HG03159 (cell line): Measurements from ENCODE around the gene PTPRCAP.
"Not testable (repeated sequence)": the region's sequence is repeated elsewhere in the genome, so short reads cannot be mapped to it uniquely, and the experiment has no call there.

Experiments
- ATAC-seq: cut with Tn5 transposase; IDR thresholded peaks from one replicate; pipeline ENCODE4 v1.9.1; 2021; ENCODE audit warnings: mild to moderate bottlenecking, moderate library complexity; ENCODE audit not compliant: unreplicated experiment

Gene PTPRCAP

DNA sequence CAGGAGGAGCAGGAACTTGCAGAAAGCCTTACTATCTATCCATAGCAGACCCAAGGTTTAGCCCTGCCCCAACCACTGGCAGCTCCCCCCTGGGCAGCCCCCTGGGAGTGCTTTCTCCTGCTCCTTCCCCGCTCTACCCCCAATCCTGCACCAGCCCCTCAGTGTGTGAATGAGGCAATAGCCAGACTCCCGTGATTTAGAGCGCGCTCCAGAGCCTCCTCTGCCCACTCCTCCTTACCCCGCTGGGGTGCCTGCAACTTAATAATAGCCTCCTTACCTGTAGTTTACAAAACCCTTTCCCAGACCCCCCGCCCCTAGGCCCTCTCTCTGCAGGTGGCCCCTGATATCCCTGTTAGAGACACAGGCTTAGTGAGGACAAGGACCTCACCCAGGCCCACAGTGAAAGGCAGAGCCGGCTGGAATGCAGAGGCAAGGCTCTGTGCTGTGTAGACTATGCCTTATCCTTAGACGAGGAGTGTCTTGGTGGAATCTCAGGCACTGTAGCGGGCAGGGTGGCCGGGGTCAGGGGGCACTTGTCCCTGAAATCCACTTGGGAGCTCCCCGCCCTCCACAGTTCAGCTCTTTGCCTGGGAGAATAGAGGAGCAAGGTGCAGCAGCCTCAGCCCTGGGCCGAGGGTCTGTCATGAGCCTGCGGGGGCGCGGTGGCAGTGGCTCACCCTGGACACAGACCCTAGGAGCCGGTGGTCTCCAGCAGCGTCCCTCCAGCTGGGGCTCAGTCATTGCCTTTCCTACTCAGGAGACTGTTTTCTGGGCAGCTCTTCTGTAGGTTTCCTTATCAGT, 26.3 kb downstream of the PTPRCAP start:
- ATAC-seq = no peak

DNA sequence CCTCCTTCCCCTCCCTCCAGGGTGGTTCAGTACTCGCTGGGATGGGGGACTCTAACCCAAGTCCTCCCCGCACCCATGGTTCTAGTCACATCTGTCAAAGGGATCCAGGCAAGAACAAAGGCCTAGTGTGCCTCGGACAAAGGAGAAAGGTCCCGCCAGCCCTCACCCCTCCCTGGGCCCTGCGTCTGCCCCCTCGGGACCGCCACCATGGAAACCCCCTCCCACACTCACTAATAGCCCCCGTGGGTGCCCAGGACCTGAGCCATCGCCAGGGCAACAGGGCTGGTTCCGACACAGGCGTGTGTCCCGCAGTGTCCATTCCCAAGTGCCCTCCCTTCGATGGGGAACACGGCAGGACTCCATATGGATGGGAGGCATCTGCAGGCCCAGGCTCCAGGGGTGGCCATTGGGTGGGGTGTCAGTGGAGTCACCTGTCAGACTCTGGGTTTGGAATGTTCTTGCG, 27.1 kb downstream of the PTPRCAP start:
- no peak for ATAC-seq

DNA sequence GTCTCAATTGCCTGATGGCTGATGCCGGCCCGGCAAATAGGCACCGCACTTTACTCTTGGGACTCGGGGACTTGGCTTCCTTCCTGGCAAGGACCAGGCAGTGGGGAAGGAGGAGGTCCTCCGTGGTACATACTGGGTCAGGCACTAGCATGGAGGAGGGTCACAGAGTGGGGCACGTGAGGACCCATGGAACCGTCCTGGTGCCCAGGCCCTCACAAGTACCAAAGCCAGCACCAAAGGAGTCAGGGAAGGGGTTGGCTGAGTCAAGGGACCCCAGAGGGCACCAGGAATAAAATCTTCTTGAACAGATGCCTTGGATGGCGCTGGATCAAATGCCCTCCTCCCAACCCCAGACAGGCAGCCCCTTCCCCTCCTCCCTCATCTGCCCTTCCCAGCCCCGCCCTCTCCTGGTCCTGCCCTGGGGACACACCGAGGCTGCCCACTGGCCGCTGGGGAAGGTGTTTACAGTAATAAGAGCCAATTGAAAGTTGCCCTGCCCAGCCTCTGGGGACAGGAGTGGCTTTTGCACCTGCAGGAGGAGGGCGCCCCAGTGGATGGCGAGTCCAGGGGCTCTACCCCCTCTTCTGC, 27.6 kb downstream of the PTPRCAP start:
- no peak for ATAC-seq

DNA sequence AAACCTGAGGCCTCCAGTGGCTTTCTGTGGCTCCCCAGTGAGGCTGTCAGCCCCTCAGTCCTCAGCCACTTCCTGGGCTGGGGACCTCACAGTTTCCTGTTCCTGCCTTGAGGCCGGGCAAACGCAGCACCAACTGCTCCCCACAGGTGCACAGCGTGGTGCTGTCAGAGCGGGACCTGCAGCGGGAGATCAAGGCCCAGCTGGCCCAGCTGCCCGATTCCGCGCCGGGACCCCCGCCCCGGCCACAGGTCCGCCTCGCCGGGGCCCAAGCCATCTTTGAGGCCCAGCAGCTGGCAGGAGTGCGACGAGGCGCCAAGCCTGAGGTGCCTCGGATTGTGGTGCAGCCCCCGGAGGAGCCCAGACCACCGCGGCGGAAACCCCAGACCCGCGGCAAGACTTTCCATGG, 28.2 kb downstream of the PTPRCAP start:
- ATAC-seq = no peak

DNA sequence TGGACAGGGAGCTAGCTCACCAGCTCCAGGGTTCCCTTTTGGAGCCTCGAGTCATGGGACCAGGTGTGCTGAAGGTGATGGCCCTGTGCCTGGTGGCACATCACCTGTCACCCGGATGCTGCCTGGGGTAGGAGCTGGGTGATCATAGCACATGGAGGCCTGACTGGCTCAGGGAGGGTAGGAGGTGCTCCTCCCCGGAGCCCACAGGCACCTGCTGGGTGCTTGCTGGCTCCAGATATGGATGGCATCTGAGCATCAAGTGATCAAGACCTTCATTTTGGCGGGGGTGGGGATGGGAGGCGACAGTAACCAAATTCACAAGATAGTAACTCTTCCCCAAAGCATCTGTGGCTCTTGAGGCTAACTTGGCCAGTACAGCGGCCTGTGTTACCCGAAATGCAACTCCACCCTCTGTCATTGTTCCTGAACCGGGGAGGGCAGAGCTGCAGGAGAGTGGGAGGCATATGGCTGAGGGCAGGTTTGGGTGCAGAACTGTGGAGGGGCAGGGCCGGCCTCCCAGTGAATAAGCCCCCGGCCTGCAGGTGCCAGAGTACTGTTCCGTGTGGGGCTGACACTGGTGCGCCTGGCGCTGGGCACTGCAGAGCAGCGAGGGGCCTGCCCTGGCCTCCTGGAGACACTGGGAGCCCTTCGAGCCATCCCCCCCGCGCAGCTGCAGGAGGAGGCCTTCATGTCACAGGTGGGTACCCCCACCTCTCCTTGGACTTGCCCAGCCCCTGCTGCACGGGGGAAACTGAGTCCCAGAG, 28.9 kb downstream of the PTPRCAP start:
- no peak for ATAC-seq

DNA sequence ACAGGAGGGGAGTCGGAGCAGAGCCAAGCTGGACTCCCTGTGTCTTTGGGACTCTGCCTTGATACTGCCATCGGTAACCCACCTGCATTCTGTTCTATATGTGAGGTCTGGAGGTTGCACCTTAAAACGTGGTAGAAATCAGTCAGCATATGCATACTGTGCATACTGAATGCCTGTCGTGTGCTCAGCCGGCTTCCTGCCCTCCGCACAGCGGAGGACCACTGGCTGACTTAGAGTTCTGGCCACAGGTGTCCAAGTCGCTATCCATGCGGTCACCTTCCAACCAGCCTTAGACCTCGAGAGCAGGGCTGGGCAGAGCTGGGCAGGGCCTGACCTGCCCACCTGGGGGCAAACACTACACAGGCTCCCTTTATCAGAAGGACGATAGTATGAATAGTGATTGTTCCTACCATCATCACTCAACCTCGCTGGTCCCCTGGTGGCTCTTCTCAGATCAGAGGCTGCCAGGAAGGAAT, 29.8 kb downstream of the PTPRCAP start:
- no peak for ATAC-seq

DNA sequence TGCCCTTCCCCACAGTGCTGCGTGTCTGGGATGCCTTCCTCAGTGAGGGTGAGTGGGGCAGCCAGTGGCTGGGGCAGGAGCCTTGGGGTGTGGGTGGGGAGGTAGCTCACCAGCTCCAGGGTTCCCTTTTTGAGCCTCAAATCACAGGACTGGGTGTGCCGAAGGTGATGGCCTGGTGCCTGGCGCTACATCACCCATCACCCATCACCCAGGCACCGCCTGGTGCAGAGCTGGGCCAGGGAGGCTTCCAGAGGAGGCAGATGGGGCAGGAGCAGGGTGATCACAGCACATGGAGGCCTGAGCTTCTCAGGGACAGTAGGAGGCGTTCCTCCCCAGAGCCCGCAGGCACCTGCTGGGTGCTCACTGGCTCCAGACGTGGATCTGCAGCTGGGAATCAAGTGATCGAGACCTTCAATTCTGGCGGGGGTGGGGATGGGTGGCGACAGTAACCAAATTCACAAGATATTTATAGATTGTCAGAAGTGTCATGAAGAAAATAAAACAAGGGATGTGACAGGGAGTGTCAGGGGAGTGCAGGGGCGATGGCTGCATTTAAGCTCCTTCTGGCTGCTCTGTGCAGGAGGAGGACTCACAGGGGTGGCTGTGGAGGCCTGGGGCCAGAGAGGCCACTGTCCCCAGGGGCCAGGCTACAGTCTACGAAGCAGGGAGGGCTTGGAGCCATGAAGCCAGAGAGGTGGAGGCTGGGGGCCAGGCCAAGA, 30.4 kb downstream of the PTPRCAP start:
- ATAC-seq = no peak

DNA sequence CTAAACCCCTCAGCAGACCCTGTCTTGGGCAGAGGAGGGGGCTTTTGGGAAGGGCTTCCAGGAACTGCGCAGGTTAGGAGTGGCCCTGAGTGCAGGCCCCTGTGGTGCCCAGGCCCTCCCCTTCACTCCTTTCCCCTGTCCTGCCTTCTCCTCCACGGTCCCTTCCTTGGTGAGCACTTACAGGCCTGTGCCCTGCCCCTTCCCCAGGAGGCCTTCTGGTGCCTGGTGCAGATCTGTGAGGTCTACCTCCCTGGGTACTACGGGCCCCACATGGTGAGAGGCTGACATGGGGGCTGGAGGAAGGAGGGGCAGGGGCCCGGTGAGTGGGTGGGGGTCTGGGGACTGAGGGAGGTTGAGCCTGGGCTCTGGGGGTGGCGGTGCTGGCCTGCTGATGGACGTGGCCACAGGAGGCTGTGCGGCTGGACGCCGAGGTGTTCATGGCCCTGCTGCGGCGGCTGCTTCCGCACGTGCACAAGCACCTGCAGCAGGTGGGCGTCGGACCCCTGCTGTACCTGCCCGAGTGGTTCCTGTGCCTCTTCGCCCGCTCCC, 31.0 kb downstream of the PTPRCAP start:
- no peak for ATAC-seq

DNA sequence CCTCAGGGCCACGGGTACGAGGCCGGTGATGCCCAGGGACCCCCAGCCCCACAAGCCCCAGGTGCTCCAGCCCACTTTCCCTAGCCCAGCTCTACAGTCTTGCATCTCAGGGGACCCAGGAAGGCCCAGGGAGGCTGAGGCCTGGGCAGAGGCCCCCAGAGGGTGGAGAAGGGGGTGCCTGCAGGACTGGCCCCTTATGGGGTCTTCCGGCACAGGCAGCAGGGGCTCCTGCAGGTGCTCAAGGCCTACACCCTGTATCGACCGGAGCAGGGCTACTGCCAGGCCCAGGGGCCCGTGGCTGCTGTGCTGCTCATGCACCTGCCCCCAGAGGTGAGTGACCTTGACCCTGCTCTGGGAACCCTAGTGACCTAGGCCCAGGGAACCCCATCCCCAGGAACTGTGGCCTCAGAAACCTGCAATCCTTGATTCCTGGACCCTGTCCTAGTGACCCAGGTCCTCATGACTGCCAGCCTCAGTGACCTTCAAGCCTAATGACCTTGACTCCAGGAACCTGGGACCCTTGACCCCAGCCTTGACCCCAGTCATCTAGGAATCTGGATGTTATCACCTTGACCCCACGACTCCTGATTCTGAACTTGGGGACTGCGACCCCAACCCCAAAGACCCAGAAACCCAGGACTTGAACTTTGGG, 31.7 kb downstream of the PTPRCAP start:
- ATAC-seq = no peak

DNA sequence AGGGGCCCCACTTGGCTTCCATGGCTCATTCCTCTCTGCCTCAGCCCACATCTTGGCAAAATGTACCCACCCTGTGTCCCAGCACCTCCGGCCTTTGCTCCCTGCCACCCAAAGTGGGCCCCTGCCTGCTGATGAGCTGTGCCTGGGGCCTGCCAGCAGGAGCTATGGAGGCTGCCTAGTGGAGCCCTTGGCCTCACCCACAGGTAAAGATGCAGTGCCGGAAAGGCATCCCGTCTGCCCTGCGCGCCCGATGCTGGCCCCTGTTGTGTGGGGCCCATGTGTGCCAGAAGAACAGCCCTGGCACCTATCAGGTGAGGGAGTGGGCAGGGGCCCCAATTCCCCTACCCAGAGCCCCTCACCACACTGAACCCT, 32.3 kb downstream of the PTPRCAP start:
- no peak for ATAC-seq

DNA sequence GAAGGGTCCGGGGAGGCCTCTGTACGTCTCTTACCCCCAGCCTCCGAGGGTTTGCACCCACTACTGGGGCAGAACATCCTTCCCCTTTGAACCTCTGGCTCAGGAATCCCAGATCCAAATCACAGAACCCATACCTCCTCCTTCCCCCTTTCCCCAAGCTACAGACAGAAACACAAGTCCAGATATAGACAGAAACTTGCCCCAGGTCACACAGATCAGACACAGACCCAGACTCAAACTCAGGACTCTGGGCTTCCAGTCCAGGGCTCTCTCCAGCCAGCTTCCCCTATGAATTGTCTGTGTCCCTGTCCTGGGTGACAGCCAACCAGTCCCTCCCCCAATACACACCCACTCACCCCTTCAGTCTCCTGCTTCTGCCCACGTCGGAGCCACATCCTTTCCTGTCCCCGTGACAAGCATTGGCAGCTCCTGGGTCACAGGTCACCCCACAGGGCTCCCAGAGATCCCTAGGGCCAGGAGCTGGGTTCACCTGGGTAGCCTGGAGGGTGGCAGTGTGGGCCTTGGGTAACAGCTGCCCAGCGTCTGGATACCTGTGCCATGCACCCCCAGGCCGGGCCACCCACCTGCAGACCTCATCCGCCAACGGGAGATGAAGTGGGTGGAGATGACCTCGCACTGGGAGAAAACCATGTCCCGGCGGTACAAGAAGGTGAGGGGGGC, 32.8 kb downstream of the PTPRCAP start:
- no peak for ATAC-seq

DNA sequence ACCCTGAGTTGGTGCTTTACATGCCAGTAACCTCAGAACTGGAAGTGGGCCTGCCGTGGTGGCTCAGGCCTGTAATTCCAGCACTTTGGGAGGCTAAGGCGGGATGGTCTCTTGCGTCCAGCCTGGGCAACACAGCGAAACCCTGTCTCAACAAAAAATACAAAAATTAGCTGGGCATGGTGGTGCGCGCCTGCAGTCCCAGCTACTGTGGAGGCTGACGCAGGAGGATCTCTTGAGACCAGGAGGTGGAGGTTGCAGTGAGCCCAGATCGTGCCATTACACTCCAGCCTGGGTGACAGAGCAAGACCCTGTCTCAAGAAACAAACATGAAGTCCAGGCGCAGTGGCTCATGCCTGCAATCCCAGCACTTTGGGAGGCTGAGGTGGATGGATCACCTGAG, 34.4 kb downstream of the PTPRCAP start:
- not testable (repeated sequence) for ATAC-seq

DNA sequence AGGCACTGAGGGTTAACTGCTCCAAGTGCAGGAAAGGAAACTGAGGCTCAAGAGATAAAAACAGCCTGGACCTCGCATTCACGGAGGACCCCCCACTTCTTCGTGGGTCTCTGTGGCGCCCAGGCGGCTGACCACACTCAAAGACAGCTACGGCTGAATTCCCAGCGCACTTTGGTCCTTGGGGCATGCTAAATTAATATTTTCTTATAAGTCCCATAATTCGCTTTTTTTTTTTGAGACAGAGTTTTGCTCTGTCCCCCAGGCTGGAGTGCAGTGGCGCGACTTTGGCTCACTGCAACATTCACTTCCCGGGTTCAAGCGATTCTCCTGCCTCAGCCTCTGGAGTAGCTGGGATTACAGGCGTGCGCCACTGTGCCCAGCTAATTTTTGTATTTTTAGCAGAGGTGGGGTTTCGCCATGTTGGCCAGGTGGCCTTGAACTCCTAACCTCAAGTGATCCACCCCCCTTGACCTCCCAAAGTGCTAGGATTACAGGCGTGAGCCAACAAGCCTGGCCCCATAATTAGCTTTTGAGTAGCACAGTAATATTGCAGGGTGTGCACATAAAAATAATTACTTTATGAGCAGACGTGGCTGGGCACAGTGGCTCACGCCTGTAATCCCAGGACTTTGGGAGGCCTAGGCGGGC, 35.2 kb downstream of the PTPRCAP start:
- not testable (repeated sequence) for ATAC-seq

DNA sequence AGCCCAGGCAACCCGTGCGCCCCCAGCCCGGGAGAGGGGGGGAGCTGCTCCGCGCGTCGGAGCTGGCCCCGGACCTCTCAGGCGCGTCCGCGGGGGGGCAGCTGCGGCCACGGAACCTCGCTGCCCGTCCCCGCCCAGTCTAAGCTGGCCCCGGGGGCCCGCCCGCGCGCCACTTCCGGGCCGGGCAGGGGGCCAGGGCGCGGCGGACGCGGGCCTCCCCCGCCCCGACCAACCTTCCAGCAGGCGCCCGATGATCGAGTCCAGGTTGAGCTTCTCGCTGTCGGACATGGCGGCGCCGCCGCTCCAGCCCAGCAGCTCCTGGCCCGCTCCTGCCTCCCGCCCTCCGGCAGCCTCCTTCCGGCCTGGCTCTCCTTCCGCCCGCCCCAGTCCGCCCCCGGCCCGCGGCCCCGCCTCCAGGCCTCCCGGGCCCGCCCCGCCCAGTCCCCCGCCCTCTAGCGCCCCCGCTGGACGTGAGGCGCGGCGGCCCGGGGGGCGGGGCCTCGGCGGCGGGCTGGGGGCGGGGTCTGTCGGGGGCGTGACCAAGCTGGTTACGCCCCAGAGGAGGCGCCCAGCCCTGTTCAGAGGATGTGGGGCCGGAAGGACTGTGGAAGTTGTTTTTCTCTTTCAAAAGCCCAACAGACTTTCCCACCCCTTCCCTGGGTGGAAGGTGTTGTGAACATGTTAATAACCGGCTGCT, 35.8 kb downstream of the PTPRCAP start, which contains the start of gene PPP1CA:
TSS of gene PPP1CA (minus strand) at position 364 of the 697 bp plus-strand sequence. CDS start at position 288, 76 bp downstream.
- peak; percentile 57 for ATAC-seq

DNA sequence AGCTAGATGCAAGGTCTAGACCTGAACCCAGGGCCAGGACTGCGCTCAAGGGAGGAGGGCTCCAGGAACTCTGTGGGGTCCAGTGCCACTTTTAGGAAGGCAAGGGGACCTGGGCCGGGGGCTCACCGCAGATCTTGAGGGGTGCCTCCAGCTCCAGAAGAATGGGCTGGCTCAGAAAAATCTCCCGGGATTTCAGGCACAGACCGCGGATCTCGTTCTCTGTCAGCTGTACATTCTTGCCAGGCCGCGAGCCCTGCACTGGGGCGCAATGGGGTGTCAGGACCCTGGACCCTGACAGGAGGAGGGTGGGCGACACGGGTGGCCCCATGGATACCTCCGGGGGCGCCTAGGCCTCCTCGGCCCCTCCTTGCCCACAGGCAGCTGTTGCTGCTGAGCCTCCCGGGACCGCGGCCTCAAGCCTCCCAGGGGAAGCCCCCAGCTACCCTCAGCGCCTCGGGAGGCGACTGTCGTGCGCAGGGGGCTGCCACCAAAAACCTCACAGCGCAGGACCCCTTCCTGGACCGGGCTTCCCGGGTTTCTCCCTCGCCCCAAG, 36.5 kb downstream of the PTPRCAP start:
- peak; percentile 1 for ATAC-seq

DNA sequence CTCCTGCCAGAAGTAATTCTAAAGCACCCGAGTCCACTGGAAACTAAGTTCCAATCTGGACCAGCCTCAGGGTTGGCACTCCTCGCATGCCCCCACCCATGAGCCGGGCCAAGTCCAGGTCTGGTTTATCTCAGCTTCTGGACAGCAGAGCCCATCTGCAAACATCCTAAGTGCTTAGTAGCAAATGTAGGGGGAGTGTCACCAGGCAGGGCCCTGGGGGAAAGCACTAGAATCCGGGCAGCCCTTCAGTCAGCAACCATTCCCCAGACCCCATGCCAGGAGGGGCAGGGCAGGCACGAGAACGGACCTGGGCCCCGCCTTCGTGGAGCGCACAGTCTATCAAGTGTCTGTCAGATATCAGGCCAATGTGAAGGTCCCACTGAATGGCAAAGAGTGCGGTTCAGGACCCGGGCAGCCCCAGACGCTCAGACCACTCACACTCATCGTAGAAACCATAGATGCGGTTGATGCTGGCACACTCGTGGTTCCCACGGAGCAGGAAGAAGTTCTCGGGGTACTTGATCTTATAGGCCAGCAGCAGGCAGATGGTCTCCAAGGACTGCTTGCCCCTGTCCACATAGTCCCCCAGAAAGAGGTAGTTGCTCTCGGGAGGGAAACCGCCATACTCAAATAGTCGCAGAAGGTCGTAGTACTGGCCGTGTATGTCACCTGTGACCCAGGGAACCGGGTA, 37.1 kb downstream of the PTPRCAP start:
- ATAC-seq = no peak
